Cardiac fibroblast (primary cell): Measurements from ENCODE around the gene NGFR.

Experiments
- DNase-seq, 2 donors: peaks; one replicate each; pipeline versions ENCODE4 v3.0.0 to v3.0.0-alpha.2; 2010; ENCODE audit warnings: low read depth in 2 of 2
- H3K4me3 ChIP-seq, 2 donors: replicated peaks in 1 of 2; 1 replicate in 1 of 2; 2 replicates in 1 of 2; pipeline ENCODE4 v1.5.1; 2011; ENCODE audit warnings: low read depth in 2 of 2, low read length in 2 of 2, mild to moderate bottlenecking in 2 of 2, moderate library complexity in 1 of 2
- TF ChIP-seq, protein P1 (sequence below): IDR thresholded peaks from one replicate; pipeline ENCODE4 v1.5.1; 2011; ENCODE audit warnings: low read depth, mild to moderate bottlenecking, low read length, inconsistent platforms

Gene NGFR

DNA sequence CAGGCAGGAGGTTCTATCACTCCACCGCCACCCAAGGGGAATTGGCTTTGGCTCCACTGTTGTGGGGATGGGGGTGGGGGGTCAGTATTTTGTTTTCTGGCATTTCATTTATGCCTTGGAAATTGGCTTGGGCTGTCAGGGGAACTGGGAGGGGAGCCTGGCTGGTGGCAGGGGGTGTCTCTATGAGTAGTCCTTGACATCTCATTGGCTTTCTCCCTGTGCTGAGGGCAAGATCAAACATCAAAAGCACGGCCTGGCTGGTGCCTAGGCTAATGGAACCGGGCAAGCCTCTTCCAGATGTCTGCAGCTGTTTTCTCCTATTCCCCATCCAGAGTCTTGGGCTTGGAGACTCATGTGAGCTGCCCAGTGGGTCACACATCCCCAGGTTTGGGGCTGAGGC, 17.4 kb upstream of the NGFR start:
- no peak overlapping the region for H3K4me3 ChIP-seq
- TF ChIP-seq, protein P1, sequence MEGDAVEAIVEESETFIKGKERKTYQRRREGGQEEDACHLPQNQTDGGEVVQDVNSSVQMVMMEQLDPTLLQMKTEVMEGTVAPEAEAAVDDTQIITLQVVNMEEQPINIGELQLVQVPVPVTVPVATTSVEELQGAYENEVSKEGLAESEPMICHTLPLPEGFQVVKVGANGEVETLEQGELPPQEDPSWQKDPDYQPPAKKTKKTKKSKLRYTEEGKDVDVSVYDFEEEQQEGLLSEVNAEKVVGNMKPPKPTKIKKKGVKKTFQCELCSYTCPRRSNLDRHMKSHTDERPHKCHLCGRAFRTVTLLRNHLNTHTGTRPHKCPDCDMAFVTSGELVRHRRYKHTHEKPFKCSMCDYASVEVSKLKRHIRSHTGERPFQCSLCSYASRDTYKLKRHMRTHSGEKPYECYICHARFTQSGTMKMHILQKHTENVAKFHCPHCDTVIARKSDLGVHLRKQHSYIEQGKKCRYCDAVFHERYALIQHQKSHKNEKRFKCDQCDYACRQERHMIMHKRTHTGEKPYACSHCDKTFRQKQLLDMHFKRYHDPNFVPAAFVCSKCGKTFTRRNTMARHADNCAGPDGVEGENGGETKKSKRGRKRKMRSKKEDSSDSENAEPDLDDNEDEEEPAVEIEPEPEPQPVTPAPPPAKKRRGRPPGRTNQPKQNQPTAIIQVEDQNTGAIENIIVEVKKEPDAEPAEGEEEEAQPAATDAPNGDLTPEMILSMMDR, result no peak
- no peak for DNase-seq

DNA sequence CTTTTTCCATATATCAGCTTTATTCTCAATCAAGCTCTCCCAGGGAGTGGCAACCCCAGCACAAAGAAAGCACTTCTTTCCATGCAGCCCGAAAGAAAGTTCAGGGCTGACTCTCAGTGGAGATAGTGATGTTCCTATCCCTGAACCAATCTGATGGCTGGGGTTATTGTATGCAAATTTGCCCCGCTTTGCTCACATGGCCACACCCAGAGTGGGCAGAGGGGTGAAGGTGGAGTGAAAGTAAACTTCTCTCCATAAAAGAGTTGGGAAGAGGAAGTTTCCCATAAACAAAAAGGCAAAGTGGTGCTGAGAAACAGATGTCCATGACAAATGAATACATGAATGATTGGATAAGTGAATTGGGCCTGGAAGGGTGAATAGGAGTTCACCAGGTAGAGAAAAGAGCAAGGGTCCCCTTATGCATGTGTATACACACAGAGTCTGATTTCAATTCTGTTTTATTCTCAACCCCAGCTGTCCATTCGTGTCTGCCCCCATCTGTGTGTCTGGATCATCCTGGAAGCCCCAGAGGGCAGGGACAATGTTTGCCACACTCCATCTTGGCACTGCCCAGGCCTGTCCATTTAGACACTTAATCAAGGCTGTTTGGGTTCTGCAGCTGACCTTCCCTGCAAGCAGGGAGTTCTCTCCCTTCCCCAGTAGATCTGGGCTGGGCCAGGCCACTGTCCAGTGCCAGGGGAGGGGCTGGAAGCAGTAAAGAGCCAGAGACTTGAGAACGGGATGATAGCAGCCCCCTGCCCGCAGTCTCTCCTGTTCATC, 14.1 kb upstream of the NGFR start:
- TF ChIP-seq, protein P1, result no peak
- DNase-seq, result no peak
- no peak overlapping the region for H3K4me3 ChIP-seq

DNA sequence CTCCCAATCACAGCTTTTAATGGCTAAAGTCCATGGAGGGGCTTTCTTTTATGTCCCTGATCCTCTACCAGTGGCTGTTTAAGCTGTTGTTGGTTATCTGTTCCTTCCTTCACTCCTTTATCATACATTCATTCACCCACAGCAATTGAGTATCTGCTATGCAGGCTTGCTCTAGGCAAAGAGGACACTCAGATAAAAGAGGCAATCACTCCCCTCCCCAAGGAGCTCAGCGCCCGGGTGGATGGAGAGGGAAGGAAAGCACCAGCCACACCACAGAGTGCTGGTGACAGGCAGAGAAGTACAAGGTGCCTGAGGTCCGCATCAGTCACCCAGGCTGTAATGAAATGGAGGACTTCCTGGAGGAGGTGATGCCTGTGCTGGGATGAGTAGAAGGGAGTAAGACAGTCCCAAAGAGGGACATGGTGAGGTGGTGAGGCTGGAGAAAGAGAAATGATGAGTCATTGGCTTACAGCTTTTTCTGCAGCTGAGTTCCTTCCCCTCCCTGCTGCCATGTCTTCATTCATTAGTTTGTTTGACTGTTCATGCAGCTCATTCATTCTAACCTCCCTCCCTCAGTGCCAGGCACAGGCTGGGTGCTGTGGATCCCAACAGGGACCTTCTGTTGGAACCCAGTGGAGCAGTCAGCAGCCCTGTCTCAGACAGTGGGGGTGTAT, 12.8 kb upstream of the NGFR start:
- TF ChIP-seq, protein P1, result no peak
- peak; percentile 18 to 34 for DNase-seq
- H3K4me3 ChIP-seq, result no peak overlapping the region

DNA sequence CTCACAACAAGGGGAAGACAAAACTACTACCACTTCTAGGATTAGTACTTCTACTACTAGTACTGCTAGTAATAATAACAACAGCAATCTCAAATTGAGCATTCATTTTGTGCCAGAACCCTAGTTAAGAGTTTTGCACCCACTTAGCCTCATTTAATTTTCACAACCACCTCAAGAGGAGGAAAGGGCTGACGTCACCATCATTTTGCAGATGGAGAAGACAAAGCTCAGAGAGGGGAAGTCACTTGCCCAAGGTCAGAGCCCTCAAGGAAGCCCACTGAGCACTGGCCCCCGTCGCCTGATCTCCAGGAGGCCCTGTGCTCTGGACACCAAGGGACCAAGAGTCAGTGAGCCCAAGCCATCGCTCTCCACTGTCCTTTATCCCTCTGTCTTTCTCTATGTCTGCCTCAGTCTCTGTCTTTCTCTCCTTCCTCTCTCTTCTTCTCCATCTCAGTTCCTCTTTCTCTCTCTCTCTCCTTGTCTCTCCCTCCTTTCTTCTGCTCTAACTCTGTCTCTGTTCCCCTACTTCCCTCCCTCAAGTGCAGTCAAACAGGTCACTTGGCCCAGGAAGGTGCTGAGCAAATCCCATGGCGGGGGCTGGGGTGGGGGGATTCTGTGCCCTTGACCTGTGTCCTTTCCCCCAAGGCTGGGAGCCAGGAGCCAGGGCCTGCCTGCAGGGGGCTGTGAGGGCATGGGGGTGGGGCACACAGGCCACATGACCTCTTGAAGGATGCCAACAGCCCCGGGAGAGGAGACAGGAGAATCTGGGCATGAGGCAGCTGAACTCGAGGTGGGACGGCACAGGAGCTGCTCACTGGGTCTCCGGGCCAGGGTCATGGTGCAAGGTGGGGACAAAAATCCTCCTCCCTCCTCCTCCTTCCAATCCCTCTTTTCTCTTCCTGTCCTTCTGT, 11.2 kb upstream of the NGFR start:
- H3K4me3 ChIP-seq, result no peak overlapping the region
- TF ChIP-seq, protein P1, result no peak
- no peak for DNase-seq

DNA sequence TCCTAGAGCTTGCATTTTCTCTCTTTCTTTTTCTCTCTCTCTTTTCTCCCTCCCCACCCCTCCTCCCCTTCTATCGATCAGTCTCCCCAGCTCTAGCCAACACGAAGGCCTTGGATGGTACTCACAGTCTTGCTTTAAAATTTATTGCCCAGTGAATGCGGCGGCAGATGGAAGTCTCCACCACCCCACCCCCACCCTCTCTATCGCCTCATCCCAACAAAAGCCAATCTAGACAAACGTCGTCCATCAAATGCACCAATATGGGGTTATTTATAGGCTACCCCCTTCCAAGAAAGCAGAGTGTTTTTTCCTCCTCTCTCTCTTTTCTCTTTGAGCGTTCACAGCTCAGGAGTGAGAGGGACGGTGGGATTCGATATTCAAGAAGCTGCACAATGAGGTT, 10.5 kb upstream of the NGFR start:
- TF ChIP-seq, protein P1, result no peak
- no peak overlapping the region for H3K4me3 ChIP-seq
- DNase-seq, result no peak

DNA sequence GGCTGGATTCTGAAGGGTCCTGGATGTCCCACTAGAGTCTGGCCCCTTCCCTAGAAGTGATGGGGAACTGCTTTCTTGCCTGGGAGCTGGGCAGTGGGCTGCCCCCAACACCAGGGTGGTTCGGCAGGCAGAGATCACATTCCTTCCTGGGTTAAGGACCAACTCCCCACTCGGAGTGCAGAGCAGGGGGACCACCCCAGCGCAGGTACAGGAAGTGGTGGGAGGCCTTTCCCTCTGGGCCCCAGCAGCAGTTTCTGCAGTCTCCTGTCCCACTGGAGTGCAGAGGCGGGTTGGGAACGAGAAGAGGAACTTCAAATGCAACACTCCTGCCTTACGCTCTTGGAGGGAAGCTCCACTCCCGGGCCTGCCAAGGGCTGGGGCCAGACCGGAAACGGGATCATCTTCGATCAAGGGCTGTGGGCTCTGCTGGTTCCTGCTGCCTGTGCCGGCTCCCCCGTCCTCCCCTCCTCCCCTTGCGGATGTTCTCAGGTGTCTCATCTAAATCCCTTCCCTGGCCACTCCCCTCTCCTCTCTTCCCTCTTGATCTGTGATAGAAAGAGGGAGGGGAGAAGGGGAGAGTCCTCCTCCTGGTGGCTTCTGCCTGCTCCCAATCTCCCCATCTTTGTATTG, 9.0 kb upstream of the NGFR start:
- TF ChIP-seq, protein P1, result no peak
- no peak for DNase-seq
- H3K4me3 ChIP-seq, result no peak overlapping the region
